ENCODE results near the gene RAMACL. TPM values are rescaled to one million over a fixed set of nuclear protein-coding genes. Genes with fewer than 3 reads are reported as not detected.

Gene RAMACL
- total and polyA plus RNA-seq, 4 donors = 0.22 to 0.59 (median 0.31) TPM

- no peak overlapping the region for H3K4me3 ChIP-seq (ENCODE audit: low read depth in 1 of 3, low read length in 3 of 3)
- TF ChIP-seq FOXA1 (IDR thresholded peaks at IDR 0.05) = no peak
- no peak for TF ChIP-seq RAD21 (IDR thresholded peaks at IDR 0.05)
- no peak for TF ChIP-seq SP1 (IDR thresholded peaks at IDR 0.05)
- TF ChIP-seq CTCF (IDR thresholded peaks at IDR 0.05; ENCODE audit: low read depth, low read length, missing input control) = no peak
- no peak for TF ChIP-seq MAX (IDR thresholded peaks at IDR 0.05)
- no peak for TF ChIP-seq FOXA2 (IDR thresholded peaks at IDR 0.05)
- 88% methylated on average over 2 of the region's 2 CpGs for WGBS
Measured at GRCh38 chr6:166600931-166601330, 14.5 kb upstream of the RAMACL start.

GRCh38 chr6:166599205-166599604 is 12.7 kb upstream of the RAMACL start:
- H3K9me3 ChIP-seq (ENCODE audit: control insufficient read depth in 4 of 4, low read length in 3 of 4) = no peaks in the 10 kb centered on the region
- no peak for DNase-seq (ENCODE audit: low spot score)
- H3K4me1 ChIP-seq (ENCODE audit: control insufficient read depth in 4 of 4, insufficient read depth in 4 of 4, low read length in 3 of 4) = no peaks in the 10 kb centered on the region
- TF ChIP-seq FOXA2 (IDR thresholded peaks at IDR 0.05) (no peak), ZBTB33 (IDR thresholded peaks at IDR 0.05) (no peak), NR2F2 (IDR thresholded peaks at IDR 0.05) (no peak), HNF4A (conservative IDR thresholded peaks at IDR 0.05) (no peak), MAX (IDR thresholded peaks at IDR 0.05) (no peak), CTCF (IDR thresholded peaks at IDR 0.05; ENCODE audit: low read depth, low read length, missing input control) (no peak), REST (IDR thresholded peaks at IDR 0.05) (no peak), GABPA (IDR thresholded peaks at IDR 0.05 in 1 of 2, conservative IDR thresholded peaks at IDR 0.05 in 1 of 2) (no peak), RXRA (IDR thresholded peaks at IDR 0.05) (no peak), EGR1 (IDR thresholded peaks at IDR 0.05; ENCODE audit: low read depth in 2 of 2) (no peak)
- no peak overlapping the region for H3K4me3 ChIP-seq (ENCODE audit: low read depth in 1 of 3, low read length in 3 of 3)
- H3K27me3 ChIP-seq (ENCODE audit: control insufficient read depth in 4 of 4, insufficient read depth in 4 of 4, low read length in 3 of 4) = no peaks in the 10 kb centered on the region
- no peak overlapping the region for H3K9ac ChIP-seq (ENCODE audit: low read depth in 1 of 2, low read length in 2 of 2)
- no peaks in the 10 kb centered on the region for H3K36me3 ChIP-seq (ENCODE audit: control insufficient read depth in 4 of 4, insufficient read depth in 3 of 4, low read depth in 1 of 4, low read length in 3 of 4)
- peak overlapping the region in 1 of 2 donors; percentile 53 for H3K27ac ChIP-seq (ENCODE audit: low read depth in 1 of 2, low read length in 2 of 2)
- 77% methylated on average over 5 of the region's 5 CpGs for WGBS

More at GRCh38 chr6:166600931-166601330, 14.5 kb upstream of the RAMACL start:
- Histone ChIP-seq H3K27ac (ENCODE audit: low read depth in 1 of 2, low read length in 2 of 2) (no peak overlapping the region), H3K9ac (ENCODE audit: low read depth in 1 of 2, low read length in 2 of 2) (no peak overlapping the region), H3K9me3 (ENCODE audit: control insufficient read depth in 4 of 4, low read length in 3 of 4) (no peaks in the 10 kb centered on the region), H3K36me3 (ENCODE audit: control insufficient read depth in 4 of 4, insufficient read depth in 3 of 4, low read depth in 1 of 4, low read length in 3 of 4) (no peaks in the 10 kb centered on the region), H3K4me1 (ENCODE audit: control insufficient read depth in 4 of 4, insufficient read depth in 4 of 4, low read length in 3 of 4) (no peaks in the 10 kb centered on the region), H3K27me3 (ENCODE audit: control insufficient read depth in 4 of 4, insufficient read depth in 4 of 4, low read length in 3 of 4) (no peaks in the 10 kb centered on the region)
- no peak for DNase-seq (ENCODE audit: low spot score)
